Fibroblast of pulmonary artery (primary cell): ENCODE results near the gene KCNMA1.

Source experiments
- DNase-seq: peaks from one replicate; pipeline ENCODE4 v3.0.0-alpha.2; 2010; ENCODE audit warnings: low read depth
- H3K4me3 ChIP-seq: replicated peaks from 2 replicates; pipeline ENCODE4 v1.5.1; 2011; ENCODE audit warnings: low read depth, mild to moderate bottlenecking, control low read depth, low read length, moderate library complexity
- CTCF ChIP-seq: IDR thresholded peaks from 2 replicates; pipeline ENCODE4 v1.5.1; 2011; ENCODE audit warnings: mild to moderate bottlenecking, control low read depth, low read length, inconsistent platforms; ENCODE audit errors: missing control alignments

The KCNMA1 gene

GRCh38 chr10:77680811-77681210 is 43.2 kb upstream of the KCNMA1 start:
- no peak for DNase-seq
- no peak overlapping the region for H3K4me3 ChIP-seq
- TF ChIP-seq CTCF, result no peak

GRCh38 chr10:77680065-77680464 is 42.5 kb upstream of the KCNMA1 start:
- H3K4me3 ChIP-seq, result no peak overlapping the region
- no peak for DNase-seq
- no peak for TF ChIP-seq CTCF

GRCh38 chr10:77679217-77679616 is 41.6 kb upstream of the KCNMA1 start:
- no peak for DNase-seq
- TF ChIP-seq CTCF, result no peak
- no peak overlapping the region for H3K4me3 ChIP-seq

GRCh38 chr10:77678146-77678545 is 40.5 kb upstream of the KCNMA1 start:
- TF ChIP-seq CTCF, result no peak
- H3K4me3 ChIP-seq, result no peak overlapping the region
- no peak for DNase-seq

- no peak for TF ChIP-seq CTCF
- DNase-seq, result no peak
- H3K4me3 ChIP-seq, result no peak overlapping the region
These were observed 37.7 kb upstream of the KCNMA1 start for GRCh38 chr10:77675347-77675746.

GRCh38 chr10:77673515-77674140 is 36.0 kb upstream of the KCNMA1 start:
- TF ChIP-seq CTCF, result no peak
- DNase-seq, result no peak
- H3K4me3 ChIP-seq, result no peak overlapping the region

- H3K4me3 ChIP-seq, result no peak overlapping the region
- no peak for TF ChIP-seq CTCF
- DNase-seq, result no peak
These were observed 35.5 kb upstream of the KCNMA1 start for GRCh38 chr10:77673101-77673500.
